GM13977 (cell line): ENCODE data around the gene RANBP2.
"Not testable (repeated sequence)": the region's sequence is repeated elsewhere in the genome, so short reads cannot be mapped to it uniquely, and the experiment has no call there.

Source experiments
- DNase-seq: peaks from one replicate; pipeline ENCODE4 v3.0.0; 2012; ENCODE audit warnings: low spot score
- CTCF ChIP-seq: IDR thresholded peaks from 2 replicates; pipeline ENCODE4 v1.5.1; 2012; ENCODE audit warnings: mild to moderate bottlenecking, control low read depth; ENCODE audit not compliant: insufficient read depth; ENCODE audit errors: extremely low read depth, missing control alignments
- in situ Hi-C: fragments of 300-500 bp; cut with MboI; formaldehyde crosslinking; loops from one replicate; pipeline ENCODE4 v1.12.0; 2022; ENCODE audit warnings: low sequenced_read_pairs, low pct_unique_long_range_greater_than_20kb, mixed read lengths, inconsistent platforms; ENCODE audit not compliant: unreplicated experiment

Gene RANBP2

GRCh38 chr2:108701208-108701607, 18.1 kb upstream of the RANBP2 start:
- no peak for DNase-seq
- TF ChIP-seq CTCF, result no peak
- in situ Hi-C loops, result no loop called here

- TF ChIP-seq CTCF, result no peak
- in situ Hi-C loops, result no loop called here
- DNase-seq, result no peak
Observed at GRCh38 chr2:108701806-108702205, 17.5 kb upstream of the RANBP2 start.

- no peak for TF ChIP-seq CTCF
- DNase-seq, result no peak
- in situ Hi-C loops, result no loop called here
Observed at GRCh38 chr2:108704871-108705270, 14.4 kb upstream of the RANBP2 start.

- no peak for TF ChIP-seq CTCF
- in situ Hi-C loops, result no loop called here
- DNase-seq, result no peak
Observed at GRCh38 chr2:108707300-108707699, 12.0 kb upstream of the RANBP2 start.

GRCh38 chr2:108716971-108717370, 2.3 kb upstream of the RANBP2 start:
- in situ Hi-C loops, DNase-seq: not testable (repeated sequence)

GRCh38 chr2:108726048-108726447, 6.8 kb downstream of the RANBP2 start:
- in situ Hi-C loops, DNase-seq: not testable (repeated sequence)

- DNase-seq, in situ Hi-C loops: not testable (repeated sequence)
Observed at GRCh38 chr2:108734656-108735055, 15.4 kb downstream of the RANBP2 start.

GRCh38 chr2:108757973-108758372, 38.7 kb downstream of the RANBP2 start:
- DNase-seq, in situ Hi-C loops: not testable (repeated sequence)

- in situ Hi-C loops, DNase-seq: not testable (repeated sequence)
Observed at GRCh38 chr2:108762618-108763017, 43.3 kb downstream of the RANBP2 start.

GRCh38 chr2:108766671-108767070, 47.4 kb downstream of the RANBP2 start:
- DNase-seq, in situ Hi-C loops: not testable (repeated sequence)

GRCh38 chr2:108767859-108768258, 48.6 kb downstream of the RANBP2 start:
- DNase-seq, in situ Hi-C loops: not testable (repeated sequence)
